Measurements from ENCODE around the gene GDPD3. TPM values are rescaled to one million over a fixed set of nuclear protein-coding genes. Genes with fewer than 3 reads are reported as not detected.

The GDPD3 gene
- total RNA-seq, 5 donors from 2014 or later (not counting 1 experiment from before 2014, with no cell fraction given) = 11.1 to 27.2 (median 22.1) TPM

- ChIA-PET CTCF (no interaction called here), POLR2A (no interaction called here)
- H3K9me3 Mint-ChIP-seq = no peaks in the 10 kb centered on the region
- Histone ChIP-seq H3K4me3 (ENCODE audit: control insufficient read depth in 1 of 2, extremely low read depth in 1 of 2, low read length in 1 of 2) (no peak overlapping the region), H3K27ac (ENCODE audit: low read length) (peak overlapping the region; percentile 55), H3K36me3 (ENCODE audit: control insufficient read depth in 2 of 2, extremely low read depth in 1 of 2, insufficient read depth in 1 of 2, low read length in 1 of 2) (peaks cover 20 to 37% of the 10 kb centered on the region in 2 donors), H3K9me3 (no peaks in the 10 kb centered on the region), H3K27me3 (replicated peaks in 1 of 2; ENCODE audit: control insufficient read depth in 2 of 2, extremely low read depth in 1 of 2, insufficient read depth in 2 of 2, low read length in 1 of 2) (no peaks in the 10 kb centered on the region), H3K4me1 (ENCODE audit: control insufficient read depth in 1 of 2, extremely low read depth in 1 of 2, insufficient read depth in 2 of 2, low read length in 2 of 2) (peaks cover 0 to 36% of the 10 kb centered on the region in 2 experiments)
- WGBS (ENCODE audit: insufficient coverage) = 100% methylated on average over 3 of the region's 20 CpGs
- peaks cover 13 to 28% (median 20%) of the 10 kb centered on the region in 3 donors for H3K4me1 Mint-ChIP-seq
- no peaks in the 10 kb centered on the region for H3K27me3 Mint-ChIP-seq
- H3K36me3 Mint-ChIP-seq = peaks cover 6% of the 10 kb centered on the region
- ATAC-seq (replicated peaks in 1 of 4) (no peak), DNase-seq (no peak)
- H3K4me3 Mint-ChIP-seq = no peak overlapping the region
- peak overlapping the region in 1 of 2 donors; percentile 67 for H3K27ac Mint-ChIP-seq
Observed at GRCh38 chr16:30113711-30114333, 485 bp upstream of the GDPD3 start.

GRCh38 chr16:30112197-30113030 is 923 bp downstream of the GDPD3 start:
- peaks cover 0 to 36% of the 10 kb centered on the region in 2 experiments for H3K4me1 ChIP-seq (ENCODE audit: control insufficient read depth in 1 of 2, extremely low read depth in 1 of 2, insufficient read depth in 2 of 2, low read length in 2 of 2)
- Mint-ChIP-seq H3K9me3 (no peaks in the 10 kb centered on the region), H3K36me3 (peaks cover 6% of the 10 kb centered on the region), H3K4me1 (peaks cover 13 to 28% (median 20%) of the 10 kb centered on the region in 3 donors), H3K4me3 (no peak overlapping the region), H3K27ac (no peak overlapping the region), H3K27me3 (no peaks in the 10 kb centered on the region)
- 79% methylated on average over 21 of the region's 29 CpGs for WGBS (ENCODE audit: insufficient coverage)
- H3K36me3 ChIP-seq (ENCODE audit: control insufficient read depth in 2 of 2, extremely low read depth in 1 of 2, insufficient read depth in 1 of 2, low read length in 1 of 2) = peaks cover 15 to 30% of the 10 kb centered on the region in 2 donors
- H3K4me3 ChIP-seq (ENCODE audit: control insufficient read depth in 1 of 2, extremely low read depth in 1 of 2, low read length in 1 of 2) = no peak overlapping the region
- no peaks in the 10 kb centered on the region for H3K9me3 ChIP-seq
- ChIA-PET POLR2A (interaction anchor here in 1 of 2 donors (0.6 kb wide), 1 partner anchor 603 kb away, joined by 4 read pairs; no protein-coding TSS in a partner anchor), CTCF (interaction anchor here in 1 of 2 donors (0.5 to 0.7 kb wide), 2 partner anchors 22 to 391 kb away, joined by 3 to 4 read pairs; no protein-coding TSS in a partner anchor)
- no peak overlapping the region for H3K27ac ChIP-seq (ENCODE audit: low read length)
- H3K27me3 ChIP-seq (replicated peaks in 1 of 2; ENCODE audit: control insufficient read depth in 2 of 2, extremely low read depth in 1 of 2, insufficient read depth in 2 of 2, low read length in 1 of 2) = no peaks in the 10 kb centered on the region
- DNase-seq (peak in 18 of 35 experiments; percentile 28 to 72 (median 37)), ATAC-seq (replicated peaks in 1 of 4) (peak; percentile 29 to 52 (median 38))

- no peak overlapping the region for H3K4me3 Mint-ChIP-seq
- H3K36me3 ChIP-seq (ENCODE audit: control insufficient read depth in 2 of 2, extremely low read depth in 1 of 2, insufficient read depth in 1 of 2, low read length in 1 of 2) = peaks cover 12 to 22% of the 10 kb centered on the region in 2 donors
- H3K9me3 ChIP-seq = no peaks in the 10 kb centered on the region
- ChIA-PET POLR2A (no interaction called here), CTCF (interaction anchor here in 1 of 2 donors (1.0 kb wide), 1 partner anchor 78 kb away, joined by 9 read pairs; no protein-coding TSS in a partner anchor)
- no peaks in the 10 kb centered on the region for H3K27me3 ChIP-seq (replicated peaks in 1 of 2; ENCODE audit: control insufficient read depth in 2 of 2, extremely low read depth in 1 of 2, insufficient read depth in 2 of 2, low read length in 1 of 2)
- no peak for ATAC-seq (replicated peaks in 1 of 4)
- H3K36me3 Mint-ChIP-seq = peaks cover 9% of the 10 kb centered on the region
- no peak for DNase-seq
- H3K4me1 Mint-ChIP-seq = peaks cover 13 to 28% (median 20%) of the 10 kb centered on the region in 3 donors
- H3K4me3 ChIP-seq (ENCODE audit: control insufficient read depth in 1 of 2, extremely low read depth in 1 of 2, low read length in 1 of 2) = no peak overlapping the region
- no peak overlapping the region for H3K27ac Mint-ChIP-seq
- no peaks in the 10 kb centered on the region for H3K9me3 Mint-ChIP-seq
- peaks cover 0 to 33% of the 10 kb centered on the region in 2 experiments for H3K4me1 ChIP-seq (ENCODE audit: control insufficient read depth in 1 of 2, extremely low read depth in 1 of 2, insufficient read depth in 2 of 2, low read length in 2 of 2)
- H3K27me3 Mint-ChIP-seq = no peaks in the 10 kb centered on the region
- 100% methylated on average over 2 of the region's 7 CpGs for WGBS (ENCODE audit: insufficient coverage)
- H3K27ac ChIP-seq (ENCODE audit: low read length) = no peak overlapping the region
Observed at GRCh38 chr16:30110661-30111060, 2.7 kb downstream of the GDPD3 start.

- no peak overlapping the region for H3K4me3 ChIP-seq (ENCODE audit: control insufficient read depth in 1 of 2, extremely low read depth in 1 of 2, low read length in 1 of 2)
- peaks cover 12 to 32% of the 10 kb centered on the region in 2 donors for H3K36me3 ChIP-seq (ENCODE audit: control insufficient read depth in 2 of 2, extremely low read depth in 1 of 2, insufficient read depth in 1 of 2, low read length in 1 of 2)
- Mint-ChIP-seq H3K4me1 (peaks cover 0 to 9% (median 8%) of the 10 kb centered on the region in 3 donors), H3K36me3 (peaks cover 22% of the 10 kb centered on the region), H3K9me3 (no peaks in the 10 kb centered on the region), H3K27ac (no peak overlapping the region), H3K27me3 (no peaks in the 10 kb centered on the region), H3K4me3 (no peak overlapping the region)
- DNase-seq (no peak), ATAC-seq (replicated peaks in 1 of 4) (no peak)
- H3K27me3 ChIP-seq (replicated peaks in 1 of 2; ENCODE audit: control insufficient read depth in 2 of 2, extremely low read depth in 1 of 2, insufficient read depth in 2 of 2, low read length in 1 of 2) = no peaks in the 10 kb centered on the region
- ChIA-PET POLR2A (no interaction called here), CTCF (no interaction called here)
- peaks cover 0 to 10% of the 10 kb centered on the region in 2 experiments for H3K4me1 ChIP-seq (ENCODE audit: control insufficient read depth in 1 of 2, extremely low read depth in 1 of 2, insufficient read depth in 2 of 2, low read length in 2 of 2)
- no peaks in the 10 kb centered on the region for H3K9me3 ChIP-seq
- 100% methylated on average over 2 of the region's 15 CpGs for WGBS (ENCODE audit: insufficient coverage)
- H3K27ac ChIP-seq (ENCODE audit: low read length) = no peak overlapping the region
Observed at GRCh38 chr16:30108059-30108850, 5.1 kb downstream of the GDPD3 start.

- H3K27ac ChIP-seq (ENCODE audit: low read length) = no peak overlapping the region
- H3K27me3 Mint-ChIP-seq = no peaks in the 10 kb centered on the region
- peaks cover 17% of the 10 kb centered on the region for H3K36me3 Mint-ChIP-seq
- peaks cover 0 to 2% (median 0%) of the 10 kb centered on the region in 3 donors for H3K4me1 Mint-ChIP-seq
- no peak for DNase-seq
- ATAC-seq (replicated peaks in 1 of 4) = no peak
- WGBS (ENCODE audit: insufficient coverage) = 97% methylated on average over 6 of the region's 6 CpGs
- ChIA-PET POLR2A (no interaction called here), CTCF (no interaction called here)
- H3K4me3 Mint-ChIP-seq = no peak overlapping the region
- H3K4me3 ChIP-seq (ENCODE audit: control insufficient read depth in 1 of 2, extremely low read depth in 1 of 2, low read length in 1 of 2) = no peak overlapping the region
- H3K4me1 ChIP-seq (ENCODE audit: control insufficient read depth in 1 of 2, extremely low read depth in 1 of 2, insufficient read depth in 2 of 2, low read length in 2 of 2) = no peaks in the 10 kb centered on the region
- peaks cover 4 to 23% of the 10 kb centered on the region in 2 donors for H3K36me3 ChIP-seq (ENCODE audit: control insufficient read depth in 2 of 2, extremely low read depth in 1 of 2, insufficient read depth in 1 of 2, low read length in 1 of 2)
- no peaks in the 10 kb centered on the region for H3K27me3 ChIP-seq (replicated peaks in 1 of 2; ENCODE audit: control insufficient read depth in 2 of 2, extremely low read depth in 1 of 2, insufficient read depth in 2 of 2, low read length in 1 of 2)
- H3K27ac Mint-ChIP-seq = peak overlapping the region in 1 of 2 donors; percentile 24
- no peaks in the 10 kb centered on the region for H3K9me3 Mint-ChIP-seq
- H3K9me3 ChIP-seq = peaks cover 3% of the 10 kb centered on the region
Observed at GRCh38 chr16:30104492-30104891, 8.8 kb downstream of the GDPD3 start.

- no peaks in the 10 kb centered on the region for H3K27me3 Mint-ChIP-seq
- H3K27ac Mint-ChIP-seq = peak overlapping the region in 1 of 2 donors; percentile 24
- peaks cover 17% of the 10 kb centered on the region for H3K36me3 Mint-ChIP-seq
- ATAC-seq (replicated peaks in 1 of 4) = no peak
- WGBS (ENCODE audit: insufficient coverage) = 84% methylated on average over 4 of the region's 4 CpGs
- no peak overlapping the region for H3K4me3 Mint-ChIP-seq
- peaks cover 0 to 2% (median 0%) of the 10 kb centered on the region in 3 donors for H3K4me1 Mint-ChIP-seq
- Histone ChIP-seq H3K27ac (ENCODE audit: low read length) (no peak overlapping the region), H3K36me3 (ENCODE audit: control insufficient read depth in 2 of 2, extremely low read depth in 1 of 2, insufficient read depth in 1 of 2, low read length in 1 of 2) (peaks cover under 1 to 22% of the 10 kb centered on the region in 2 donors), H3K4me1 (ENCODE audit: control insufficient read depth in 1 of 2, extremely low read depth in 1 of 2, insufficient read depth in 2 of 2, low read length in 2 of 2) (no peaks in the 10 kb centered on the region), H3K9me3 (peaks cover 3% of the 10 kb centered on the region), H3K27me3 (replicated peaks in 1 of 2; ENCODE audit: control insufficient read depth in 2 of 2, extremely low read depth in 1 of 2, insufficient read depth in 2 of 2, low read length in 1 of 2) (no peaks in the 10 kb centered on the region), H3K4me3 (ENCODE audit: control insufficient read depth in 1 of 2, extremely low read depth in 1 of 2, low read length in 1 of 2) (no peak overlapping the region)
- no peaks in the 10 kb centered on the region for H3K9me3 Mint-ChIP-seq
- ChIA-PET CTCF (interaction anchor here in 1 of 2 donors (0.5 kb wide), 1 partner anchor 300 kb away, joined by 3 read pairs; no protein-coding TSS in a partner anchor), POLR2A (no interaction called here)
- DNase-seq = no peak
Observed at GRCh38 chr16:30104090-30104489, 9.2 kb downstream of the GDPD3 start.
